ENCODE results near the gene PYGB.

- TF ChIP-seq, protein P1, sequence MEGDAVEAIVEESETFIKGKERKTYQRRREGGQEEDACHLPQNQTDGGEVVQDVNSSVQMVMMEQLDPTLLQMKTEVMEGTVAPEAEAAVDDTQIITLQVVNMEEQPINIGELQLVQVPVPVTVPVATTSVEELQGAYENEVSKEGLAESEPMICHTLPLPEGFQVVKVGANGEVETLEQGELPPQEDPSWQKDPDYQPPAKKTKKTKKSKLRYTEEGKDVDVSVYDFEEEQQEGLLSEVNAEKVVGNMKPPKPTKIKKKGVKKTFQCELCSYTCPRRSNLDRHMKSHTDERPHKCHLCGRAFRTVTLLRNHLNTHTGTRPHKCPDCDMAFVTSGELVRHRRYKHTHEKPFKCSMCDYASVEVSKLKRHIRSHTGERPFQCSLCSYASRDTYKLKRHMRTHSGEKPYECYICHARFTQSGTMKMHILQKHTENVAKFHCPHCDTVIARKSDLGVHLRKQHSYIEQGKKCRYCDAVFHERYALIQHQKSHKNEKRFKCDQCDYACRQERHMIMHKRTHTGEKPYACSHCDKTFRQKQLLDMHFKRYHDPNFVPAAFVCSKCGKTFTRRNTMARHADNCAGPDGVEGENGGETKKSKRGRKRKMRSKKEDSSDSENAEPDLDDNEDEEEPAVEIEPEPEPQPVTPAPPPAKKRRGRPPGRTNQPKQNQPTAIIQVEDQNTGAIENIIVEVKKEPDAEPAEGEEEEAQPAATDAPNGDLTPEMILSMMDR (IDR thresholded peaks at IDR 0.05), result no peak
- no peak for TF ChIP-seq POLR2A (IDR thresholded peaks at IDR 0.05)
These were observed 38.5 kb upstream of the PYGB start for GRCh38 chr20:25209400-25209799.

Data from thyroid gland (tissue), 4 donors.